ENCODE results near the gene LHFPL6.

DNA sequence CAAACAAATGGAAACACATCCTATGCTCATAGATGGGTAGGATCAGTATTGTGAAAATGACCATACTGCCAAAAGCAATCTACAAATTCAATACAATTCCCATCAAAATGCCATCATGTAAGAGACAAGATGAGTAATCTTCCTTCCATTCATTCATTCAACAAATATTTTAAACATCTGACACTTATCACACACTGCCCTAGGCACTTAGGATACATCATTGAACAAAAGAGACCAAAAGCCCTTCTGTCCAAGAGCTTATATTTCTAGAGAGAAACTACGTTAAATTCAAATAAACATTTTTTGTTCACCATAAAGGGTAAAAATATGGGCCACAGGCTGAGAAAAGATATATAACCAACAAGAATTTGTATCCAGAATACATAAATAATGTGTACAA is 20.5 kb upstream of the LHFPL6 start:
- TF ChIP-seq POLR2A (IDR thresholded peaks at IDR 0.05), result no peak
- TF ChIP-seq, protein P1, sequence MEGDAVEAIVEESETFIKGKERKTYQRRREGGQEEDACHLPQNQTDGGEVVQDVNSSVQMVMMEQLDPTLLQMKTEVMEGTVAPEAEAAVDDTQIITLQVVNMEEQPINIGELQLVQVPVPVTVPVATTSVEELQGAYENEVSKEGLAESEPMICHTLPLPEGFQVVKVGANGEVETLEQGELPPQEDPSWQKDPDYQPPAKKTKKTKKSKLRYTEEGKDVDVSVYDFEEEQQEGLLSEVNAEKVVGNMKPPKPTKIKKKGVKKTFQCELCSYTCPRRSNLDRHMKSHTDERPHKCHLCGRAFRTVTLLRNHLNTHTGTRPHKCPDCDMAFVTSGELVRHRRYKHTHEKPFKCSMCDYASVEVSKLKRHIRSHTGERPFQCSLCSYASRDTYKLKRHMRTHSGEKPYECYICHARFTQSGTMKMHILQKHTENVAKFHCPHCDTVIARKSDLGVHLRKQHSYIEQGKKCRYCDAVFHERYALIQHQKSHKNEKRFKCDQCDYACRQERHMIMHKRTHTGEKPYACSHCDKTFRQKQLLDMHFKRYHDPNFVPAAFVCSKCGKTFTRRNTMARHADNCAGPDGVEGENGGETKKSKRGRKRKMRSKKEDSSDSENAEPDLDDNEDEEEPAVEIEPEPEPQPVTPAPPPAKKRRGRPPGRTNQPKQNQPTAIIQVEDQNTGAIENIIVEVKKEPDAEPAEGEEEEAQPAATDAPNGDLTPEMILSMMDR (IDR thresholded peaks at IDR 0.05), result no peak
